Measurements from ENCODE around the gene PLPP2. TPM values are rescaled to one million over a fixed set of nuclear protein-coding genes. Genes with fewer than 3 reads are reported as not detected.
A peak's percentile ranks its signal among the peaks of the same experiment; 100 is the strongest.

Gene PLPP2
- total and polyA plus RNA-seq, 9 of the 15 experiments (the other 6 are each of a cell fraction or from before 2014, with no cell fraction given), result 0.51 to 4.4 (median 2.2) TPM; not detected in 1

- ATAC-seq, result peak; percentile 55; the same call in 2 of the 3 replicates
- peaks cover 0 to 18% of the 10 kb centered on the region in 2 experiments; a peak in 4 of 5 replicates for H3K27me3 ChIP-seq (ENCODE audit: control insufficient read depth in 2 of 2, insufficient read depth in 2 of 2, low read length in 2 of 2)
- no peak overlapping the region for H2AFZ ChIP-seq (ENCODE audit: low read depth, low read length)
- H3K4me3 ChIP-seq, result no peak overlapping the region
- no peak overlapping the region for H3K27ac ChIP-seq (ENCODE audit: extremely low read depth, low read depth, low read length)
- H3K9ac ChIP-seq (ENCODE audit: insufficient read depth in 1 of 2, low read depth in 2 of 2, low read length in 2 of 2), result no peak overlapping the region; a peak in 1 of 4 replicates
- peak in 1 of 4 experiments; percentile 9 for DNase-seq (ENCODE audit: extremely low read depth in 1 of 4, low spot score in 3 of 4)
- in situ Hi-C loops (cut with MboI) (no loop called here), intact Hi-C loops (cut with micrococcal nuclease) (no loop called here)
- 0 out of 2 replicates have a peak, but pooled peaks cover 12% of the 10 kb centered on the region for H4K20me1 ChIP-seq (replicated peaks; ENCODE audit: control insufficient read depth, insufficient read depth, low read length)
- no peaks in the 10 kb centered on the region for H3K9me3 ChIP-seq (replicated peaks; ENCODE audit: control insufficient read depth, insufficient read depth, low read depth, low read length)
- TF ChIP-seq CTCF (IDR thresholded peaks at IDR 0.05 in 2 of 3, conservative IDR thresholded peaks at IDR 0.05 in 1 of 3; ENCODE audit: insufficient read depth in 2 of 3, low read depth in 1 of 3, low read length in 3 of 3), result peak; percentile 20 to 26 (median 22); a peak in 3 of 6 replicates
- no peak for TF ChIP-seq RBBP5 (IDR thresholded peaks at IDR 0.05; ENCODE audit: borderline replicate concordance, insufficient read depth, low read length, poor library complexity, severe bottlenecking)
- no peak for FAIRE-seq
- no peaks in the 10 kb centered on the region for H3K36me3 ChIP-seq (ENCODE audit: control insufficient read depth, insufficient read depth, low read length)
- H3K4me1 ChIP-seq (replicated peaks in 1 of 2; ENCODE audit: control insufficient read depth in 2 of 2, insufficient read depth in 2 of 2, low read length in 2 of 2), result peaks cover 0 to 15% of the 10 kb centered on the region in 2 experiments; a peak in 1 of 5 replicates
- ChIA-PET CTCF (ENCODE audit: low intra/inter-chr PET ratio) (no interaction called here), POLR2A (interaction anchor here (1.1 kb wide), 1 partner anchor 20 kb away, joined by 4 read pairs; no protein-coding TSS in a partner anchor)
- no TSS peak for BruUV-seq (replicated peaks)
- no peaks in the 10 kb centered on the region for H3K9me1 ChIP-seq (ENCODE audit: control insufficient read depth, insufficient read depth, low read length)
- WGBS (ENCODE audit: insufficient coverage, low coverage, missing lambda C conversion rate), result 23% methylated on average over 8 of the region's 10 CpGs
- no peaks in the 10 kb centered on the region for H3K79me2 ChIP-seq (ENCODE audit: control insufficient read depth, insufficient read depth, low read length)
- no peak overlapping the region for H3K4me2 ChIP-seq (ENCODE audit: insufficient read depth, low read length)
These were observed 9.2 kb downstream of the PLPP2 start for GRCh38 chr19:281992-282391.

All from K562 (cell line).